Neural cell (in vitro differentiated cells): Measurements from ENCODE around the gene KIAA0513. TPM values are rescaled to one million over a fixed set of nuclear protein-coding genes. Genes with fewer than 3 reads are reported as not detected.

Experiments
- H2AFZ ChIP-seq: fragments of 200-600, 300-800 bp; sonication (generic), shearing (Covaris generic); 2 replicates; pipeline ENCODE4 v1.6.0; 2014; ENCODE audit warnings: low read depth, mild to moderate bottlenecking, antibody characterized with exemption, low read length, moderate library complexity
- H3F3A ChIP-seq: fragments of 200-600 bp; shearing (Covaris generic); 2 replicates; pipeline ENCODE4 v1.6.1; 2016; ENCODE audit warnings: mild to moderate bottlenecking, moderate library complexity, mixed read lengths, antibody characterized with exemption, low read length; ENCODE audit not compliant: insufficient read depth, poor library complexity, severe bottlenecking
- H3K27ac ChIP-seq: fragments of 200-600, 300-800 bp; sonication (generic), shearing (Covaris generic); 2 replicates; pipeline ENCODE4 v1.5.1; 2014; ENCODE audit warnings: mild to moderate bottlenecking, low read length, moderate library complexity
- H3K27me3 ChIP-seq: fragments of 300-800, 200-600 bp; sonication (generic), shearing (Covaris generic); 2 replicates; pipeline ENCODE4 v1.6.0; 2014; ENCODE audit warnings: mild to moderate bottlenecking, low read depth, low read length, moderate library complexity; ENCODE audit not compliant: insufficient read depth
- H3K36me3 ChIP-seq: fragments of 300-800, 200-600 bp; sonication (generic), shearing (Covaris generic); 2 replicates; pipeline ENCODE4 v1.5.1; 2014; ENCODE audit warnings: mild to moderate bottlenecking, antibody characterized with exemption, low read length, moderate library complexity; ENCODE audit not compliant: insufficient read depth
- H3K4me2 ChIP-seq: fragments of 300-800, 200-600 bp; sonication (generic), shearing (Covaris generic); 2 replicates; pipeline ENCODE4 v1.6.0; 2014; ENCODE audit warnings: mild to moderate bottlenecking, low read length
- H3K4me3 ChIP-seq: fragments of 300-800, 200-600 bp; sonication (generic), shearing (Covaris generic); 2 replicates; pipeline ENCODE4 v1.5.1; 2014; ENCODE audit warnings: mild to moderate bottlenecking, low read length, moderate library complexity
- H3K79me2 ChIP-seq: fragments of 200-600 bp; shearing (Covaris generic); replicated peaks from 2 replicates; pipeline ENCODE4 v1.6.0; 2014; ENCODE audit warnings: mild to moderate bottlenecking, low read length, moderate library complexity; ENCODE audit not compliant: insufficient read depth
- H3K9ac ChIP-seq: fragments of 300-800, 200-600 bp; sonication (generic), shearing (Covaris generic); 2 replicates; pipeline ENCODE4 v1.6.1; 2016; ENCODE audit warnings: mild to moderate bottlenecking, low read length, mixed read lengths
- H3K9me2 ChIP-seq: fragments of 200-600 bp; shearing (Covaris generic); 2 replicates; pipeline ENCODE4 v1.6.1; 2016; ENCODE audit warnings: mild to moderate bottlenecking, low read length, mixed read lengths; ENCODE audit not compliant: insufficient read depth
- H3K9me3 ChIP-seq: fragments of 200-600, 300-800 bp; sonication (generic), shearing (Covaris generic); 2 replicates; pipeline ENCODE4 v1.6.1; 2016; ENCODE audit warnings: mild to moderate bottlenecking, mixed run types, low read length, moderate library complexity, mixed read lengths
- H4K20me1 ChIP-seq: fragments of 200-600 bp; shearing (Covaris generic); 2 replicates; pipeline ENCODE4 v1.6.1; 2016; ENCODE audit warnings: mild to moderate bottlenecking, mixed run types; ENCODE audit not compliant: insufficient read depth
- CTCF ChIP-seq: fragments of 450-650 bp; IDR thresholded peaks from 2 replicates; pipeline ENCODE4 v1.5.1; 2014; ENCODE audit warnings: antibody characterized with exemption, mild to moderate bottlenecking, moderate library complexity; ENCODE audit not compliant: poor library complexity, severe bottlenecking
- EP300 ChIP-seq: fragments of 450-650 bp; conservative IDR thresholded peaks from 2 replicates; pipeline ENCODE4 v1.6.1; 2014; ENCODE audit warnings: antibody characterized with exemption, mild to moderate bottlenecking, moderate library complexity; ENCODE audit not compliant: poor library complexity, severe bottlenecking
- EZH2 ChIP-seq: fragments of 200-600, 300-800 bp; shearing (Covaris generic), sonication (generic); IDR thresholded peaks from 2 replicates; pipeline ENCODE4 v1.6.1; 2014; ENCODE audit warnings: antibody characterized with exemption, low read length, borderline replicate concordance, mild to moderate bottlenecking; ENCODE audit not compliant: insufficient read depth, poor library complexity, severe bottlenecking
- MXI1 ChIP-seq: fragments of 450-650 bp; conservative IDR thresholded peaks from 2 replicates; pipeline ENCODE4 v1.6.1; 2014; ENCODE audit warnings: antibody characterized with exemption, mild to moderate bottlenecking; ENCODE audit not compliant: poor library complexity, severe bottlenecking
- POLR2AphosphoS5 ChIP-seq: IDR thresholded peaks from 2 replicates; pipeline ENCODE4 v1.6.1; 2012
- RAD21 ChIP-seq: fragments of 450-650 bp; conservative IDR thresholded peaks from 2 replicates; pipeline ENCODE4 v1.6.1; 2014; ENCODE audit warnings: antibody characterized with exemption, mild to moderate bottlenecking, moderate library complexity
- REST ChIP-seq: IDR thresholded peaks from 2 replicates; pipeline ENCODE4 v1.6.1; 2012; ENCODE audit warnings: borderline replicate concordance
- SMC3 ChIP-seq: fragments of 450-650 bp; conservative IDR thresholded peaks from 2 replicates; pipeline ENCODE4 v1.6.1; 2014; ENCODE audit warnings: antibody characterized with exemption, mild to moderate bottlenecking, moderate library complexity; ENCODE audit not compliant: poor library complexity
- TAF1 ChIP-seq: IDR thresholded peaks from 2 replicates; pipeline ENCODE4 v1.6.1; 2012; ENCODE audit warnings: low read depth
- polyA plus RNA-seq: library from polyadenylated mRNA; depleted of rRNA; stranded (reverse); fragments of >200 nt; gene quantifications from 2 replicates; pipeline ENCODE4 v1.2.3, GENCODE V29; 2014

The KIAA0513 gene
- polyA plus RNA-seq, 1 donor from 2014 or later: 18.9 TPM

- H3K9me2 ChIP-seq: no peaks in the 10 kb centered on the region
- no peak overlapping the region for H3K27ac ChIP-seq
- H2AFZ ChIP-seq: no peak overlapping the region
- H3K27me3 ChIP-seq: no peaks in the 10 kb centered on the region
- no peaks in the 10 kb centered on the region for H3K36me3 ChIP-seq
- H3K9me3 ChIP-seq: no peaks in the 10 kb centered on the region
- no peak overlapping the region for H3K4me2 ChIP-seq
- no peak overlapping the region for H3K4me3 ChIP-seq
- no peaks in the 10 kb centered on the region for H3F3A ChIP-seq
- H3K79me2 ChIP-seq: no peaks in the 10 kb centered on the region
- no peak overlapping the region for H3K9ac ChIP-seq
- no peak for TF ChIP-seq RAD21
- no peak for TF ChIP-seq CTCF
- no peak for TF ChIP-seq EP300
- TF ChIP-seq SMC3: no peak
- TF ChIP-seq REST: no peak
- no peak for TF ChIP-seq POLR2AphosphoS5
- TF ChIP-seq MXI1: no peak
- no peak for TF ChIP-seq TAF1
- no peak for TF ChIP-seq EZH2
- H4K20me1 ChIP-seq: no peaks in the 10 kb centered on the region
Observed at GRCh38 chr16:84986102-84986501, 41.5 kb upstream of the KIAA0513 start.

- Histone ChIP-seq H3K9me2 (no peaks in the 10 kb centered on the region), H3K4me3 (no peak overlapping the region), H3F3A (no peaks in the 10 kb centered on the region), H3K9me3 (no peaks in the 10 kb centered on the region), H3K27ac (no peak overlapping the region), H3K79me2 (no peaks in the 10 kb centered on the region), H4K20me1 (no peaks in the 10 kb centered on the region), H3K4me2 (no peak overlapping the region), H3K36me3 (no peaks in the 10 kb centered on the region), H3K9ac (no peak overlapping the region), H3K27me3 (no peaks in the 10 kb centered on the region), H2AFZ (no peak overlapping the region)
- TF ChIP-seq SMC3: no peak
- TF ChIP-seq TAF1: no peak
- TF ChIP-seq CTCF: no peak
- no peak for TF ChIP-seq MXI1
- TF ChIP-seq RAD21: no peak
- no peak for TF ChIP-seq REST
- TF ChIP-seq POLR2AphosphoS5: no peak
- TF ChIP-seq EP300: no peak
Observed at GRCh38 chr16:84986879-84987278, 40.7 kb upstream of the KIAA0513 start.
